Prostate gland (tissue), 2 donors: ENCODE data around the gene N4BP2. TPM values are rescaled to one million over a fixed set of nuclear protein-coding genes. Genes with fewer than 3 reads are reported as not detected.
"Not testable (repeated sequence)": the region's sequence is repeated elsewhere in the genome, so short reads cannot be mapped to it uniquely, and the experiment has no call there.

Experiments
- DNase-seq: peaks from one replicate; pipeline ENCODE4 v3.0.0-alpha.2; 2019; ENCODE audit warnings: low spot score
- H3K27ac ChIP-seq, 2 donors: fragments of 200-600 bp; sonication (generic); 2 replicates each; pipeline ENCODE4 v1.5.1; 2017 to 2019
- H3K27me3 ChIP-seq: fragments of 200-600 bp; sonication (generic); replicated peaks from 2 replicates; pipeline ENCODE4 v1.5.1; 2019; ENCODE audit not compliant: insufficient read depth
- H3K36me3 ChIP-seq, 2 donors: fragments of 200-600 bp; sonication (generic); 1 replicate in 1 of 2; 2 replicates in 1 of 2; pipeline versions ENCODE4 v1.5.1 to v1.8.1; 2017 to 2019
- H3K4me1 ChIP-seq: fragments of 200-600 bp; sonication (generic); replicated peaks from 2 replicates; pipeline ENCODE4 v1.5.1; 2019
- H3K4me3 ChIP-seq, 2 donors: fragments of 200-600 bp; sonication (generic); 2 replicates each; pipeline ENCODE4 v1.5.1; 2017 to 2019
- H3K9me3 ChIP-seq: fragments of 200-600 bp; sonication (generic); 2 replicates; pipeline ENCODE4 v1.5.1; 2017
- POLR2A ChIP-seq: fragments of 450-650 bp; IDR thresholded peaks from one replicate; pipeline ENCODE4 v1.6.1; 2016; ENCODE audit warnings: antibody characterized with exemption, mild to moderate bottlenecking
- POLR2AphosphoS5 ChIP-seq: sonication (generic); formaldehyde crosslinking; IDR thresholded peaks from one replicate; pipeline ENCODE4 v1.6.1; 2017; ENCODE audit warnings: antibody characterized with exemption
- WGBS: methylation state at CpG from one replicate; pipeline ENCODE4 v1.1.5; 2018; 5-methylcytosine and 5-hydroxymethylcytosine counted together
- intact Hi-C: fragments of 100-400 bp; cut with DNase I; formaldehyde crosslinking; loops from one replicate; pipeline ENCODE4 v1.14.2; 2022
- total RNA-seq, 2 donors: library from RNA; depleted of rRNA; stranded (reverse); fragments of >200 nt; gene quantifications; one replicate each; pipeline ENCODE4 v1.1.0, GENCODE V29; 2016
- TF ChIP-seq, protein P1 (sequence below), 4 experiments: fragments of 200-600 bp in 2 of 4; fragments of 450-650 bp in 2 of 4; sonication (generic) in 2 of 4; IDR thresholded peaks; 1 replicate in 3 of 4; 2 replicates in 1 of 4; pipeline ENCODE4 v1.5.1; 2016 to 2019; ENCODE audit warnings: antibody characterized with exemption in 4 of 4, mild to moderate bottlenecking in 2 of 4, moderate library complexity in 2 of 4

The N4BP2 gene
- 10 to 100 TPM in 1 of 2 donors, 1 to 10 TPM in 1; 8.7 to 14.7 TPM for total RNA-seq

DNA sequence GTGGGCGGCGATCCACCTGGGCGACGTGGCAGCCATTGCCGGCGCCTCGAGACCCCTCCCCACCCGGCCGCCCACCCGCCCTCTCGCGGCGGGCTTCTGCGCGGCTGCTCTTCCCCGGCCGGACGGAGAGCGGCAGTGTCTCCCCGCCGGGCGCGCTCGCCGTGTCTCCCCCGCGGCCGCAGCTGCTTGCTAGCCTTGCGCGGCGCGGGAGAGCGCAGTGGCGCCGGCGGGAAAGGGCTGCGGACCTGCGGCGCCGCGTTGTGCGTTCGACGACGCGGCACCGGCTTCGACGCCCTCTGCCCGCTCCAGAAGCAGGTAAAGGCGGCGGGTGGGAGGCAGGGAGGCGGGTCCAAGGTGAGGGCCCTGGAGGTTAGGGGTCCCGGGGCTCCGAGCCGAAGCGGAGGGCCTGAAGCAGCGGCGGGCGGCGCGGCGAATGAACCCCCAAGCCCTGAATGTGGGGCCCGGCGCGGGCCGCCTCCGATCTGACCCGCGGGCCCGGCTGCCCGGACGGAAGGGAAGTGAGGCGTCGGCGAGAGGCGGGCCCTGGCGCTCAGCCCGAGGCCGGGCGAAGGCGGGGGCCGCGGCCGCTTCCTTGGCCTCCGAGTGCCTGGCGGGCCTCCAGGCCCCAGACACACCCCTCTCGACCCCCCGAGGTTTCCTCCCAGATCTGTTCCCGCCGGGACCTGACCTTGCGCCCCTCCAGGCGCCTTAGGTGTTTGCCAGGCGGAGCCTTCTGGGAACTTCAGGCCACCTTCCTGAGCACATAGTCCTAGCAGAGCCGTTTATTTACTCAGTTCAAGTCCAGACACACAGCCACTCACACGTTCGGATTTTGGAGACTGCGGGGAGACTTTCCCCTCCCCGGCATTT, at the start of gene N4BP2:
Gene N4BP2 (plus strand): TSS at position 135 of the 870 bp plus-strand sequence. CDS start 40,491 bp downstream, outside the sequence.
- H3K36me3 ChIP-seq: no peaks in the 10 kb centered on the region
- peak within 1 kb of the TSS; percentile 99 to 100 for H3K27ac ChIP-seq
- TF ChIP-seq, protein P1, sequence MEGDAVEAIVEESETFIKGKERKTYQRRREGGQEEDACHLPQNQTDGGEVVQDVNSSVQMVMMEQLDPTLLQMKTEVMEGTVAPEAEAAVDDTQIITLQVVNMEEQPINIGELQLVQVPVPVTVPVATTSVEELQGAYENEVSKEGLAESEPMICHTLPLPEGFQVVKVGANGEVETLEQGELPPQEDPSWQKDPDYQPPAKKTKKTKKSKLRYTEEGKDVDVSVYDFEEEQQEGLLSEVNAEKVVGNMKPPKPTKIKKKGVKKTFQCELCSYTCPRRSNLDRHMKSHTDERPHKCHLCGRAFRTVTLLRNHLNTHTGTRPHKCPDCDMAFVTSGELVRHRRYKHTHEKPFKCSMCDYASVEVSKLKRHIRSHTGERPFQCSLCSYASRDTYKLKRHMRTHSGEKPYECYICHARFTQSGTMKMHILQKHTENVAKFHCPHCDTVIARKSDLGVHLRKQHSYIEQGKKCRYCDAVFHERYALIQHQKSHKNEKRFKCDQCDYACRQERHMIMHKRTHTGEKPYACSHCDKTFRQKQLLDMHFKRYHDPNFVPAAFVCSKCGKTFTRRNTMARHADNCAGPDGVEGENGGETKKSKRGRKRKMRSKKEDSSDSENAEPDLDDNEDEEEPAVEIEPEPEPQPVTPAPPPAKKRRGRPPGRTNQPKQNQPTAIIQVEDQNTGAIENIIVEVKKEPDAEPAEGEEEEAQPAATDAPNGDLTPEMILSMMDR (IDR thresholded peaks at IDR 0.05): peak; percentile 80 to 96 (median 87)
- TF ChIP-seq POLR2A (peak; percentile 85), POLR2AphosphoS5 (peak; percentile 24)
- peaks cover 4% of the 10 kb centered on the region for H3K4me1 ChIP-seq
- peak; percentile 78 for DNase-seq
- intact Hi-C loops: loop anchor here (2.0 to 10.0 kb wide), 5 partner anchors 78 to 1158 kb away; partner anchors contain the start of genes APBB2, LIAS, RPL9 and UBE2K
- H3K27me3 ChIP-seq: no peaks in the 10 kb centered on the region
- H3K4me3 ChIP-seq: peak within 1 kb of the TSS; percentile 87 to 91
- H3K9me3 ChIP-seq: no peaks in the 10 kb centered on the region
- WGBS: under 1% methylated on average over 52 of the region's 99 CpGs

DNA sequence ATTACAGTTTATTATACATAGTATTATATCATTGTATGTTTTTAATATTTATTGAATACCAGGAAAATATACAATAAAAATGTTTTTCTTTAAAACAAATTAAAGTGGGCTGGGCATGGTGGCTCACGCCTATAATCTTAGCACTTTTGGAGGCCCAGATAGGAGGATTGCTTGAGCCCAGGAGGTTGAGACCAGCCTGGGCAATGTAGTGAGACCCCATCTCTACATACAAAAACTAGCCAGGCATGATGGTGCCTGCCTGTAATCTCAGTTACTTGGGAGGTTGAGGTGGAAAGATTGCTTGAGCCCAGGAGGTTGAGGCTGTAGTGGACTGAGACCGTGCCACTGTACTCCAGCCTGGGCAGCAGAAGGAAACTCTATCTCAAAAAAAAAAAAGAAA, 40.6 kb upstream of the N4BP2 start:
- H3K27ac ChIP-seq: no peak overlapping the region
- no peaks in the 10 kb centered on the region for H3K27me3 ChIP-seq
- WGBS: 98% methylated on average over 2 of the region's 2 CpGs
- TF ChIP-seq, protein P1 (IDR thresholded peaks at IDR 0.05): no peak
- TF ChIP-seq POLR2AphosphoS5: no peak
- no peak for TF ChIP-seq POLR2A
- H3K4me3 ChIP-seq: no peak overlapping the region
- H3K36me3 ChIP-seq: no peaks in the 10 kb centered on the region
- intact Hi-C loops: no loop called here
- DNase-seq: no peak
- no peaks in the 10 kb centered on the region for H3K9me3 ChIP-seq
- H3K4me1 ChIP-seq: no peaks in the 10 kb centered on the region

GRCh38 chr4:40020221-40020620, 36.4 kb upstream of the N4BP2 start:
- no peak for DNase-seq
- Histone ChIP-seq H3K4me3 (no peak overlapping the region), H3K27me3 (no peaks in the 10 kb centered on the region), H3K4me1 (no peaks in the 10 kb centered on the region), H3K36me3 (no peaks in the 10 kb centered on the region), H3K27ac (no peak overlapping the region), H3K9me3 (no peaks in the 10 kb centered on the region)
- WGBS: 91% methylated on average over 15 of the region's 15 CpGs
- TF ChIP-seq, protein P1 (IDR thresholded peaks at IDR 0.05): no peak
- TF ChIP-seq POLR2AphosphoS5 (no peak), POLR2A (no peak)
- intact Hi-C loops: no loop called here

DNA sequence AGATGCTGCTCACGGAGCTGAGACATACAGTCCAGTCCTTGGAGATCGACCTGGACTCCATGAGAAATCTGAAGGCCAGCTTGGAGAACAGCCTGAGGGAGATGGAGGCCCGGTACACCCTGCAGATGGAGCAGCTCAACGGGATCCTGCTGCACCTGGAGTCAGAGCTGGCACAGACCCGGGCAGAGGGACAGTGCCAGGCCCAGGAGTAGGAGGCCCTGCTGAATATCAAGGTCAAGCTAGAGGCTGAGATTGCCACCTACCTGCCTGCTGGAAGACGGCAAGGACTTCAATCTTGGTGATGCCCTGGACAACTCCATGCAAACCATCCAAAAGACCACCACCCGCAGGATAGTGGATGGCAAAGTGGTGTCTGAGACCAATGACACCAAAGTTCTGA, 35.5 kb upstream of the N4BP2 start:
- H3K36me3 ChIP-seq, H3K27ac ChIP-seq, H3K4me1 ChIP-seq, H3K27me3 ChIP-seq, H3K4me3 ChIP-seq, DNase-seq, H3K9me3 ChIP-seq, intact Hi-C loops: not testable (repeated sequence)
- WGBS: 88% methylated on average over 7 of the region's 7 CpGs

DNA sequence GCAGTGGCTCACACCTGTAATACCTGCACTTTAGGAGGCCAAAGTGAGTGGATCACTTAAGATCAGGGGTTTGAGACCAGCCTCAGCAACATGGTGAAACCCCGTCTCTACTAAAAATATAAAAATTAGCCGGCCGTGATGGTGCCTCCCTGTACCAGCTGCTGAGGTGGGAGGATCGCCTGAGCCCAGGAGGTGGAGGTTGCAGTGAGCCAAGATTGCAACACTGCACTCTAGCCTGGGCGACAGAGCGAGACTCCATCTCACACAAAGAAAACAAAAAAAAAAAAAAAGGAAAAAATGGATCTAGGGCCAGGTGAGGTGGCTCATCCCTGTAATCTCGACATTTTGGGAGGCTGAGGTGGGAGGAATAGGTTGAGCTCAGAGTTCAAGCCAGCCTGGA, 32.6 kb upstream of the N4BP2 start:
- no CpG with 5 or more reads among the region's 7 CpGs for WGBS
- H3K36me3 ChIP-seq, H3K4me3 ChIP-seq, H3K27ac ChIP-seq, H3K4me1 ChIP-seq, H3K27me3 ChIP-seq, DNase-seq, H3K9me3 ChIP-seq, intact Hi-C loops: not testable (repeated sequence)

- 63% methylated on average over 8 of the region's 22 CpGs for WGBS
- no peaks in the 10 kb centered on the region for H3K27me3 ChIP-seq
- H3K4me1 ChIP-seq: no peaks in the 10 kb centered on the region
- no peak overlapping the region for H3K27ac ChIP-seq
- no peaks in the 10 kb centered on the region for H3K36me3 ChIP-seq
- intact Hi-C loops: no loop called here
- H3K4me3 ChIP-seq: no peak overlapping the region
- no peaks in the 10 kb centered on the region for H3K9me3 ChIP-seq
- no peak for TF ChIP-seq POLR2A
- DNase-seq: no peak
Measured at GRCh38 chr4:40032785-40033184, 23.9 kb upstream of the N4BP2 start.
